ENCODE results near the gene PPP2R2B. TPM values are rescaled to one million over a fixed set of nuclear protein-coding genes. Genes with fewer than 3 reads are reported as not detected.

The PPP2R2B gene
- total RNA-seq, 4 donors from 2014 or later, result 1.2 to 4.0 (median 2.1) TPM

DNA sequence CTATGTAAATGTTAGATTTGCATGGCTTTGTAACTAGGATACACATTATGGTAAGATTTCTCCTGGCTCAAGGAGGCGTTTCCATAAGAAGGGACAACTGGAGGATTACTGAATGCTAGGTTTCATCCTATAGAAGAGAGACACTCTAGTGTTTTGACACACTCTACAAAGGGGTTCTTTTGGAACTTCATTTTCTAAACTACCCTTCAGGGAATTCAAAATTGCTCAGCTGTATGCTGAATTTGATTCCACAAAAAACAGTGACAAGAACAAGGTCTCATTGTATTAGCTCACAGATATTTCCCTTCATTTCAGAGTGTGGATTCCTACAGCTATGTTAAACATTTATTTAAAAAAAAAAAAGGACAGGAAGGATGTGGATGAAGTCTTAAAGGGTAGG is 151.7 kb downstream of the PPP2R2B start:
- WGBS, result 78% methylated on average over 1 of the region's 1 CpG
- no peak overlapping the region for H3K27ac ChIP-seq (replicated peaks in 1 of 4)
- H3K4me1 ChIP-seq, result no peaks in the 10 kb centered on the region
- TF ChIP-seq EP300 (IDR thresholded peaks at IDR 0.05) (no peak), POLR2A (IDR thresholded peaks at IDR 0.05; ENCODE audit: low read depth) (no peak), POLR2AphosphoS5 (IDR thresholded peaks at IDR 0.05) (no peak)
- TF ChIP-seq, protein P1, sequence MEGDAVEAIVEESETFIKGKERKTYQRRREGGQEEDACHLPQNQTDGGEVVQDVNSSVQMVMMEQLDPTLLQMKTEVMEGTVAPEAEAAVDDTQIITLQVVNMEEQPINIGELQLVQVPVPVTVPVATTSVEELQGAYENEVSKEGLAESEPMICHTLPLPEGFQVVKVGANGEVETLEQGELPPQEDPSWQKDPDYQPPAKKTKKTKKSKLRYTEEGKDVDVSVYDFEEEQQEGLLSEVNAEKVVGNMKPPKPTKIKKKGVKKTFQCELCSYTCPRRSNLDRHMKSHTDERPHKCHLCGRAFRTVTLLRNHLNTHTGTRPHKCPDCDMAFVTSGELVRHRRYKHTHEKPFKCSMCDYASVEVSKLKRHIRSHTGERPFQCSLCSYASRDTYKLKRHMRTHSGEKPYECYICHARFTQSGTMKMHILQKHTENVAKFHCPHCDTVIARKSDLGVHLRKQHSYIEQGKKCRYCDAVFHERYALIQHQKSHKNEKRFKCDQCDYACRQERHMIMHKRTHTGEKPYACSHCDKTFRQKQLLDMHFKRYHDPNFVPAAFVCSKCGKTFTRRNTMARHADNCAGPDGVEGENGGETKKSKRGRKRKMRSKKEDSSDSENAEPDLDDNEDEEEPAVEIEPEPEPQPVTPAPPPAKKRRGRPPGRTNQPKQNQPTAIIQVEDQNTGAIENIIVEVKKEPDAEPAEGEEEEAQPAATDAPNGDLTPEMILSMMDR (IDR thresholded peaks at IDR 0.05), result no peak
- intact Hi-C loops (cut with DNase I), result no loop called here
- no peaks in the 10 kb centered on the region for H3K36me3 ChIP-seq
- peaks cover 0 to 15% (median 14%) of the 10 kb centered on the region in 4 donors for H3K9me3 ChIP-seq
- H3K4me3 ChIP-seq, result no peak overlapping the region
- H3K27me3 ChIP-seq, result no peaks in the 10 kb centered on the region
- no peak for DNase-seq (ENCODE audit: extremely low spot score)

DNA sequence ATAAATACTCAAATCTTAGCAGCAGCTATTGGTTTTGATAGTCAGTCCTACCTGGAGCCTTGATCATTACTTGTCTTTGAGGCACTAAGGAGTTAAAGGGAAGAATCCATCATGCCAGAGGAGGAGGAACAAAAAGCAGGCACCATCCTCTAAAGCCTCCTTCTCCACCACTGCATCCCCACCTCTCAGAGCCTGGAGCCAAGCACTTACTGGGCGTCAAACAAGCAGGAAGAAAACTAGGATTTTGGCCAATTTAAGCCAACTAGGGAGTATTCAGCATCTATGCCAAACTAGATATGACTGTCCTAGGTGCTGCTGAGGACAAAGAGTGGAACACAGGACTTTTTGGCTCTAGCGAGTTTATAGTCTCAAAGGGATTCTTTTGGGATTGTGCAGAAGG is 152.5 kb downstream of the PPP2R2B start:
- DNase-seq (ENCODE audit: extremely low spot score), result no peak
- 67% methylated on average over 2 of the region's 2 CpGs for WGBS
- Histone ChIP-seq H3K4me1 (no peaks in the 10 kb centered on the region), H3K27ac (replicated peaks in 1 of 4) (no peak overlapping the region), H3K9me3 (peaks cover 0 to 15% (median 14%) of the 10 kb centered on the region in 4 donors), H3K27me3 (no peaks in the 10 kb centered on the region), H3K36me3 (no peaks in the 10 kb centered on the region), H3K4me3 (no peak overlapping the region)
- intact Hi-C loops (cut with DNase I), result no loop called here
- no peak for TF ChIP-seq POLR2A (IDR thresholded peaks at IDR 0.05; ENCODE audit: low read depth)
- TF ChIP-seq EP300 (IDR thresholded peaks at IDR 0.05), result no peak
- TF ChIP-seq, protein P1 (IDR thresholded peaks at IDR 0.05), result no peak
- no peak for TF ChIP-seq POLR2AphosphoS5 (IDR thresholded peaks at IDR 0.05)

DNA sequence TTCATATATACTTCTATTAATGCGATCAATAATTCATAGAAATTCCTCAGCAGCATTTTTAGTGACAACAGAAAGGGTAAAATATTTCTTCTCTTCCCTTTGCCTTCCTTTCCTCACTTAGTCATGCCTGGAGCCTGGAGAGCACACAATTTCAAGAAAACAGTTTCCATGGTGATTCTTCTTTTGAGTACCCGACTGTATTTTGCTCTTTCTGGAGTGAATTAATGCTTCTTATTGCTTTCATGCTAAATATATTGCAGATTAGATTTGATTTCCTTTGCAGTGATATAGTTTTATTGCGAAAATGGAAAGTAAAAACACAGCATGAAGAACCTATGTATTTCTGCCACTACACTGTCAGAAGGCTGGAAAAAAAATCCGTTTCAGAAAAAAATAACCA is 153.5 kb downstream of the PPP2R2B start:
- peaks cover 0 to 15% (median 14%) of the 10 kb centered on the region in 4 donors for H3K9me3 ChIP-seq
- 74% methylated on average over 4 of the region's 4 CpGs for WGBS
- TF ChIP-seq EP300 (IDR thresholded peaks at IDR 0.05) (no peak), POLR2AphosphoS5 (IDR thresholded peaks at IDR 0.05) (no peak), POLR2A (IDR thresholded peaks at IDR 0.05; ENCODE audit: low read depth) (no peak)
- TF ChIP-seq, protein P1 (IDR thresholded peaks at IDR 0.05), result no peak

DNA sequence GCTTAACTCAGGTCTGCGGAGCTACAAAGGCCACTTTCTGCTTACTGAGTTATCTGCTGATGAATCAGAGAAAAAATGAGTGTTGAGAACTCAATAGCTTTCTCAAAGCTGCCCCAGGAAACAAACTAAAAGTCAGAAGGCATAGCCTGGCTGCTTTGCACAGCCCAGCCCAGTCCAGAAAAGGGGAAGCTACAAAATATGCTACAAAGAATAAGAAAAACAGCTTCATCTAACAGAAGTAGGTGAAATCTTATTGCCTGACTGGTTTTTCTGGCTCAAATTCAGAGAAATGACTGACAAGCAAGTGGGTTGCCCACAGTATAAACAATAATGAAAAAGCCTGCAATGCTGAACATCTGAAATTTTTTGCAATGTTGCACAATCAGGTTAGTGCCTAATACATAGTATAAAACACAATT is 156.2 kb downstream of the PPP2R2B start:
- Histone ChIP-seq H3K4me1 (no peaks in the 10 kb centered on the region), H3K36me3 (no peaks in the 10 kb centered on the region), H3K27ac (replicated peaks in 1 of 4) (no peak overlapping the region), H3K9me3 (no peaks in the 10 kb centered on the region), H3K4me3 (no peak overlapping the region), H3K27me3 (no peaks in the 10 kb centered on the region)
- TF ChIP-seq POLR2AphosphoS5 (IDR thresholded peaks at IDR 0.05) (no peak), POLR2A (IDR thresholded peaks at IDR 0.05; ENCODE audit: low read depth) (no peak), EP300 (IDR thresholded peaks at IDR 0.05) (no peak)
- TF ChIP-seq, protein P1 (IDR thresholded peaks at IDR 0.05), result no peak
- intact Hi-C loops (cut with DNase I), result no loop called here
- DNase-seq (ENCODE audit: extremely low spot score), result no peak
- WGBS, result 100% methylated on average over 1 of the region's 1 CpG

More for the DNA sequence above, 153.5 kb downstream of the PPP2R2B start:
- no peaks in the 10 kb centered on the region for H3K27me3 ChIP-seq
- intact Hi-C loops (cut with DNase I), result no loop called here
- no peaks in the 10 kb centered on the region for H3K4me1 ChIP-seq
- DNase-seq (ENCODE audit: extremely low spot score), result no peak
- no peak overlapping the region for H3K27ac ChIP-seq (replicated peaks in 1 of 4)
- no peak overlapping the region for H3K4me3 ChIP-seq
- H3K36me3 ChIP-seq, result no peaks in the 10 kb centered on the region

All from esophagus muscularis mucosa (tissue), 4 donors.